Hematopoietic multipotent progenitor cell treated with erythropoietin and hydrocortisone succinate and interleukin-3 and kit ligand, for 17 days (in vitro differentiated cells): ENCODE measurements around the gene C5orf63.
"Not testable (repeated sequence)": the region's sequence is repeated elsewhere in the genome, so short reads cannot be mapped to it uniquely, and the experiment has no call there.

ENCODE experiments used
- DNase-seq: peaks from one replicate; pipeline ENCODE4 v3.0.0-alpha.2; 2015; ENCODE audit warnings: low spot score

Gene C5orf63

GRCh38 chr5:127031147-127031862 is 42.0 kb downstream of the C5orf63 start:
- no peak for DNase-seq

DNA sequence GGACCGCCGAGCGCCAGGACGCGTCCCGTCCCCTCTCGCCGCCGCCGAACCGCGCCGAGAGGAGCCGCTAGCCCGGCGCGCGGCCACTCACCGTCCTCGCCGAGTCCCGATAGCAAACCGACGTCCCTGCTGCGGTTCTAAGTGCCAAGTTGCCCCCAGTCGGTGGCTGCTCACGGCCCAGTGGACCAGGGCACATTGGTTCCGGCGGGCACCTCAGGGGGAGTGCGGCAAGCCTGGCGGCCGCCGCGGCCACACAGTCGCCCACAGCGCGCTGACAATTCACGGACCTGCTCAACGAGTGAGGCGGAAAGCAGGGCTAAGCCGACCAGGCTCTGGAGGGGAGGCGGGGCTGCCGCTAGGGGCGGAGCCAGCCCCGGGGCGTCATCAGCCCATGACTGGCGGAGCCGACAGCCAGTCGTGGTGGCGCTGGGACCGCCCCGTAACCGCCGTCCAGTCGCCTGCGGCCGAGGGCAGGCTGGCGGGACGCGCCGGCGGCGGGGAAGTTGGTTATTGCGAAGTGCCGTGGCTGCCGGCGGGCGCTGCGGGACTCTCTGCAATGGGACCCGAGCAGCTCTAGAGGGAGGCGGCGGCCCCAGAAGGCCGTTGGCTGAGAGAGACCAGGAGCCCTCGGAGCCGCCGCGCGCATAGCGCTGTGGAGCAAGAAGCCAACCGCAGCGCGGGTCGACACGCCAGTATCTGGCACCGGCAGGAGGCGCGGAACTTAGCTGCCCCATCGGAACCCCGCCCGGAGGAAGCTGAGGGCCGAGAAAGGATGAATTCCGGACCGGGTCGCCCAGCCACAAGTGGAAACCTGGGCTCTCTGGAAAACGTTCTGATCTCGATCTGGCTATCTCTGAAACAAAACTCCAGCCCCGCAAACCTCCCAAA is 42.8 kb downstream of the C5orf63 start, which contains the start of gene MARCHF3:
Gene MARCHF3, minus strand, starts transcription at position 300 of the 888 bp plus-strand sequence. CDS start 112,387 bp downstream, outside the sequence.
- peak; percentile 97 for DNase-seq

DNA sequence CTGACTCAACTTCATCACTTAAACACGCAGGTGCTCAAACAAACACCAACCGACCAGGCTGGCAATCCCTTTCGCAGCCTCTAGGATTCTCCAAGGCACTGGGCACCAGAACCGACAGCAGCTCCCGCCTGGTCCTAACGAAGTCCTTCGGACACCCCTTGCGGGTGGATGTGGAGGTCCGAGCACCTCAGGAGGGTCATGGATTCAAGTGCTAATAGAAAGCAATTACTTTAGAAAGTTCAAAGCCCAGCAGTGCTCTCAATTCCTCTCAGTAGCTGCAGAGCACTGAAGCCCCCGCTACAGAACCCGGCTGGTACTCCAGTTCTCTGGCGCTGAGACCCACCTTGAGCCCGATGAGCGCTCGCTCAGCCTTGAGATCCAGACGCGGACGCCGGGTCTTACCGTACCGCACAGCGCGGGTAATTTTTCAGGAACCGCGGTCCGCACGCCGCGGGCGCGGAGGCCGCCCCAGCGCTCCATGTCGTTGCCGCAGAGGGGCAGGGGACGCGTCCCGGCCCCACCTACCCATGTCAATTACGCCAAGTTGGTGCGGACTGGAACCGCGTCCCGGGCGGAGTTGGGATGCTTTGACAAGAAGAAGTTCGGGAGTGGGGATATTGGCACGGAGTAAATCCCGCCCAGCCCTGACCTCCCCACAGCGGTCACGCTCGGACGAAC is 43.6 kb downstream of the C5orf63 start:
- peak; percentile 86 for DNase-seq

- DNase-seq, result peak; percentile 71
Observed at GRCh38 chr5:127028822-127029457, 44.4 kb downstream of the C5orf63 start.

DNA sequence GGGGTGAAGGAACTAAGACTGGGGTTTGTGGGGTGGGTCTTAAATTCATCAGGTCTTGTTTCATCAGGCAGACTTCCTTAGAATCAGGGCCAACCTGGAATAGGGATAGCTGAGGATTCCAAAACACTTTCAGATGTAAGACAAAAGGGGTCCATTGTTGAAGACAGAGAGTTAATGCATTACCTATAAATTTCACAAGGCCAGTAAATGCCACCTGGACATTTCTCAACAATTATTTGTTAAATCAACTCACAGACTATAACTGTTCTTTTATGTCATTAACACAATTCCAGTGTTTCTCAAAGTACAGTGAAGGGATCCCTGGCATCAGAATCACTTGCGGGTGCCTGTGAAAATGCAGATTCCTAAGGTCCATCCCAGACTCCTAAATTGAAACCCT is 45.8 kb downstream of the C5orf63 start:
- DNase-seq, result no peak

GRCh38 chr5:127026166-127026565 is 47.1 kb downstream of the C5orf63 start:
- DNase-seq, result no peak

- no peak for DNase-seq
Observed at GRCh38 chr5:127025467-127025866, 47.8 kb downstream of the C5orf63 start.

DNA sequence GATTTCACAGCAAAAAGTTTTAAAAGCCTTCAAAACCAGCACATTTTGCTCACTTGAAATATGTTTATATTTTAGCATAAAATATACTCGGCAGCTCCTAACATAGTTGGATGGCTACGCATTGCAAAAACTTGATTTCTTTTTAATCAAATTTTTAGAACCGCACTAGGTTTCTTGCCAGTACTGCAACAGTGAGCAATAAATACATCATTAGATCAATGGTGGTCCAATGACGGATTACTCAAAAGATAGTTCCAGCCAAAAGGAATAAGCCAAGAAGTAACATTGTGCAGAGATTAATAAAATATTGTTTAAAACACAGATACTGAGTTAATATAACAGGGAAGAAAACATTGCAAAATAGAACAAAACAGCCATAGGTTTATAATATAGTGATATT is 48.5 kb downstream of the C5orf63 start:
- DNase-seq, result no peak

DNA sequence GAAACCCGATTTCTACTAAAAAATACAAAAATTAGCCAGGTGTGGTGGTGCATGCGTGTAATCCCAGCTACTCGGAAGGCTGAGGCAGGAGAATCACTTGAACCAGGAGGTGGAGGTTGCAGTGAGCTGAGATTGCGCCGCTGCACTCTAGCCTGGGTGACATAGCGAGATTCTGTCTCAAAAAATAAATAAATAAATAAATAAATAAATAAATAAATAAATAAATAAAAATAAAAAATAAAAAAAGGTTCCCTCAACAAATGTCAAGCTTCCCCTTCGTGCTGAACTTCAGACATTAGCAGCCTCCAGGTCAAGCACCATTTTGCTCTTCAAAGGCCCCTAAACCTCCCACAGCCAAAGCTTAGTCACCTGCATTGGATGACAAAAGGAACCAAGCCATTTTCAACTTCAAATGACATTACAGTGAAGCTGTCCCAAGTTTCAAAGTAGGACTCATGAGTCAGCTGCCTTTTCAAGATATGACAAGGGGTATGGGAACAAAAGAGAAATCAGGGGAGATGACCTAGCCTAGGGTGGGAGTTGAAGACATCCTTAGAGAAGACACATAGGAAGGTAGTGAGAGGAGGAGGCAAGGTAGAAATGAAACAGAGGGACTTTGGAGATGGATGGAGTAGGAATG is 49.6 kb downstream of the C5orf63 start:
- not testable (repeated sequence) for DNase-seq

DNA sequence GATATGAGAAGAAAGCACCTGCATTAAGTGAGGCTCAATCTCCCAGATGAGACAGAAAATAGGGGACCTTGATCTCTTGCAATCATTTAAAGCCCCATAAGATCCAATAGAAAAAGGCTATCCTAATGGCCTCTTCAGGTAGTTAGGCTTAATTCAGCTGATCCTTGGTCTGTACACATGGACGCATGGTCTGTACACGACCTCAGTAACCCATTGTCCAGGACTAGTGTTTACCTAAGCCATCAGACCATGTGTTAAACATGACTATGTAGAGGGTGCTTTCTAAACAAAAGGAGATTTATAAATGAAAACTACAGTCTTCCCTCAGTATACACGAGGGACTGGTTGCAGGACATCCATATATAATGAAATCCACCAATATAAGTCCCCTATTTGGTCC is 50.5 kb downstream of the C5orf63 start:
- DNase-seq, result no peak

- DNase-seq, result no peak
Observed at GRCh38 chr5:127019928-127020327, 53.4 kb downstream of the C5orf63 start.

DNA sequence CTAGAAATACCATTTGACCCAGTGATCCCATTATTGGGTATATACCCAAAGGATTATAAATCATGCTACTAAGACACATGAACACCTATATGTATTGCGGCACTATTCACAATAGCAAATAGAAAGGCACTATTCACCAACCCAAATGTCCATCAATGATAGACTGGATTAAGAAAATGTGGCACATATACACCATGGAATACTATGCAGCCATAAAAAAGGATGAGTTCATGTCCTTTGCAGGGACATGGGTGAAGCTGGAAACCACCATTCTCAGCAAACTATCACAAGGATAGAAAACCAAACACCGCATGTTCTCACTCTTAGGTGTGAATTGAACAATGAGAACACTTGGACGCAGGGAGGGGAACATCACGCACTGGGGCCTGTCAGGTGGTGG is 56.6 kb downstream of the C5orf63 start:
- not testable (repeated sequence) for DNase-seq

DNA sequence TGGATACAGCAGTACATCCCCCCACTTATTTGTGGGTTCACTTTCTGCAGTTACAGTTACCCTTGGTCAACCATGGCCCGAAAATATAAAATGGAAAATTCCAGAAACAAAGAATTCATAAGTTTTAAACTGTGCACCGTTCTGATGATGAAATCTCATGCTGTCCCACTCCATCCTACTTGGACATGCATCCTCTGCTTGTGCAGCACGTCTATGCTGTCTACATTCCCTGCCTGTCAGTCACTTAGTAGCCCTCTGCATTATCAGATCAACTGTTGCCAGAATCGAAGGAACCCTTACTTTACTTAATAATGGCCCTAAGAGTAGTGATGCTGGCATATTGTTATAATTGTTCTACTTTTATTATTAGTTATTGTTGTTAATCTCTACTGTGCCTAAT is 57.6 kb downstream of the C5orf63 start:
- DNase-seq, result no peak

DNA sequence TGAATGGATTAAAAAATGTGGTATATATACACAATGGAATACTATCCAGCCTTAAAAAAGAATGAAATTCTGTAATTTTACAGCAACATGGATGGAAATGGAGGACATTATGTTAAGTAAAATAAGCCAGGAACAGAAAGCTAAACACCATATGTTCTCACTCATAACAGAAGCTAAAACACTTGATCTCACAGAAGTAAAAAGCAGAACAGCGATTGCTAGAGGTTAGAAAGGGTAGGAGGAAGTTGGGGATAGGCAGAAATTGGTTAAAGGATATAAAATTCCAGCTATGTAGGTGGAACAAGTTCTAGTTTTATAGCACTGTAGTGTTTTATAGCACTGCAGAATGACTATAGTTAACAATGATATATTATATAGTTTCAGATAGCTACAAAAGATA is 58.7 kb downstream of the C5orf63 start:
- DNase-seq, result no peak

DNA sequence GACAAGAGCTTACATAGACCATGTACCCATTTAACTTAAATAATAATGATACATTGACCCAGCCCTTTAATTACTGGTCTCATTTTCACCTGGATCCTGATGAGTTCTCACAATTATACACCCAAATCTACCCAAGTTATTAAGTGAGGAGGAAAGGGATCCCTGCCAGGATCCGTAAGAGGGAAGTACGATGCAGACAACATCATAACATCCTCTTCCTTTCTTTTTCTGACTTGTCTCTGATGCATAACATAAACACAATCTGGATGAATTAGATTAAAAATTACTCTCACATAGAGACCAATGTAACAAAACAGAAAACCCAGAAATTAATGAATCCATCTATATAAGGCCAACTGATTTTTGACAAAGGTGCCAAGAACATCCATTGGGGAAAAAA is 59.9 kb downstream of the C5orf63 start:
- DNase-seq, result no peak

DNA sequence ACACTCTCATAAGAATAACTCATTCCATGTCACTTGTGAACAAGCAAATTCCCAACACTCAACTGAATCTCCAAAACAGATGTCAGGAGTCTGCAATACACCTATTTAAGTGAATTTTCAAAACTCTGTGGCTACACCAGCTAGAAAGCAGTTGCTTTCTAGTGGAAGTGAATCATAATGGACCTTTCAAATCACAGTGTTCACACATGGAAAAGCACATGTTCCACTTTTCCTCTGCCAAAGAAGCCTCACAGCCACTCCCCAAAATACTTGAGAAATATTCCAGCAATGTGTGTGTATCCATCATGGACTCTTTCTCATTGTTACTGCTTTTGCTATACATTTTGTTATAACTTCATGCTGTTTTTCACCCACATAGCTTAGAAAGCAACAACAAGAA is 60.4 kb downstream of the C5orf63 start:
- no peak for DNase-seq

DNA sequence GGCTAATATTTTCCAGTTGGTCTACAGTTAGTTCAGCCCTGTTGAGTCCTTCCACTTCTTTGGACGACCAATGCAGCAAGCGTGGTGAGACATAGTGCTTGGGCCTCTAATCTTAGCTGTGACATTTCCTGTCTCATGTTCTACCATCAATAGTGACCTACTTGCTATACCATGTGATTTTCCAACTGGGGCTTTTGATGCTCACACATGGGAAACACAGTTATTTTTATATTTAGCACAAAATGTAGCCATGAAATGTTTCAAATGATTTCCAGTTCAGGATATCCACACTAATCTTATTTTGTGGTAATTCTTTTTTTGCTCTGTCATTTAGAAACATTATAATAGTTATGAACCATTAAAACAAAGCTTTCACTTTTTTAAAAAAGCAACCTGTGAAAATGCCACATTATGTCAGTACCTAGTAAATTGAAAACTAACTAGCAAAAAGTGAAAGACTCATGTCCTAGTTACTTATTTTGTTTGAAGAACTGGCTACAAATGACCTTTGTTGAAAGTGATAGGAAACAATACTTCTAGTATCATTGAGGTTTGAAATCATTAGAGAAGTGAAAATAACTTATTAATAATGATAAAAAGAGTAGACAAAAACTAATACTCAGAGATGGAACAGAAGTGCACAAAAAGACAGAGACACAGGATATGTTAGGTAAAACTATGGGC is 61.2 kb downstream of the C5orf63 start:
- no peak for DNase-seq

GRCh38 chr5:127011153-127011552 is 62.1 kb downstream of the C5orf63 start:
- no peak for DNase-seq

- DNase-seq, result no peak
Observed at GRCh38 chr5:127010362-127010761, 62.9 kb downstream of the C5orf63 start.

- DNase-seq, result no peak
Observed at GRCh38 chr5:127009784-127010183, 63.5 kb downstream of the C5orf63 start.
